HG03575 (cell line): ENCODE data around the gene GABARAPL1.

Source experiments
- ATAC-seq: cut with Tn5 transposase; IDR thresholded peaks from one replicate; pipeline ENCODE4 v1.9.1; 2021; ENCODE audit not compliant: unreplicated experiment, insufficient number of reproducible peaks, low FRiP score; ENCODE audit errors: extremely low read depth

The GABARAPL1 gene

DNA sequence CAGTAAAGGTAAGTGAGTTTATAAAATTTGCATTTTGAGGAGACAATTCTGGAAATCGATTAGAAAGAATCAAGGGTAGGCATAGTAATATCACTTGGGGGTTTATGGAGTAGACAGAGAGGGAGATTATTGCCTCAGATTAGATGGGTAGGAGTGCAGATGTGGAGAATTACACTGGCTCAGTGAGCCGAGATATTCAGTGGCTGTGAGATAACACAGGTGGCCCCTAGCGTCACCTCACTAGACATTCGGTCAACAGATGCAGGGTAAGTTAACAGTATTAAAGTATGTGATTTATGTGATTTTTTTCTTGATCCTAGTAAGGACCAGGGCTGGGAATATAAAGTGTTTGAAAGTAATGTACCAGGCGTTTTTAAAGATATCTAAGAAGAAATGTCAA lies 55.4 kb downstream of the GABARAPL1 start:
- no peak for ATAC-seq

DNA sequence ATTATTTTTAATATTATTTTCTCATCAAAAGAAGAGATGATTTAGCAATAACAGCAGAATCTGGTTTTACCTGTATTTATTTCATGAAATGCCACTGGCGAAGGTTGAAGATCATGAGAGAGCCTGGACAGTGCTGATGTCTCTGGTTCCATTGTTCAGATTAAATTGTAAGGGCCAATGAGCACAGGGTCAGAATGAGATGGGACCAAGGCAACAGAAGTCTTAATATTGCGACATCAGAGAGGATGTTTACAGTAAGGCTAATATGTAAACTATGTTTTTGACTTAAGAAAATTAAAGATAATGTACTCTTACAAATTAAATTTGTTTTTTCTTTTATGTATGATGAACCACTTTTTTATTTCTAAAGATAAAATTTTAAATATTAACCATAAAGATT lies 59.8 kb downstream of the GABARAPL1 start:
- ATAC-seq = no peak
